Measurements from ENCODE around the gene RABGGTA.

Gene RABGGTA

DNA sequence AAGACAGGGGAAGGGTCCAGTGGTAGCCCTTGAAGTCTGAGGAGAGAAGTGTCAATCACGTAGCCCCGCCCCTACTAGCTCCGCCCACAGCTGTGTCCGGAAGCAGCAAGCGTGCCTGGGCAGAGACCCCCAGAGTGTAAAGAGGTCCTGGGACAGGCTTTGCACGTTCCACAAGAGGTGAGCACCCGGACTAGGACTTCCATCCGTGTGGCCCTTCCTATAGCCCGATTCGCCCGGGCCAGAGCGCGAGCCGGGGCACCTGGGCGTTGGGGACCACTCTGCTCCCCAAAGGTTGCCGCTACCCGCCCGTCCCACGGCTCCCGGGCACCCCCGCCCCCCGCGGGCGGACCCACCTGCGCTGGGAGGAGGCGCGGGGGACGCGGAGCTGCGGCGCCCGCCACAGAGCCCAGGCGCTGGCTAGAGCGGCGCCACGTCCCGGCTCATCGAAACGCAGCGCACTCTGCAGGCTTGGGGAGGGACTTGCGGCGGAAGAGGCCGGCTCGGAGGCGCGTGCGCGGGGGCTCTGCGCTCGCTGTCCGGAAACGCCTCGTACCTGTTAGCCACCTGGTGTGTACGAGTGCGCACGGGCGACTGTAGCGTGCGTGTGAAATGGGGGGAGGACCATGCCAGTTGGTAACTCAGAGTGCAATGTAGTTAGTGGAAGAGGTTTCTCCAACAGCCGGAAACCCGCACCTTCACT lies at the start of gene RABGGTA:
RABGGTA (minus strand) TSS at position 464 of the 700 bp plus-strand sequence. CDS start 482 bp downstream, outside the sequence.
- Histone ChIP-seq H3K27me3 (replicated peaks; ENCODE audit: insufficient read depth, low read length) (no peaks in the 10 kb centered on the region), H3K36me3 (replicated peaks; ENCODE audit: insufficient read depth, low read length) (no peaks in the 10 kb centered on the region), H3K79me2 (ENCODE audit: low read length) (0 out of 2 replicates have a peak, but pooled peaks cover 5% of the 10 kb centered on the region), H3K4me1 (ENCODE audit: low read length) (peaks cover 19% of the 10 kb centered on the region), H3F3A (ENCODE audit: insufficient read depth, low read length) (0 out of 2 replicates have a peak, but pooled peaks cover 6% of the 10 kb centered on the region), H4K20me1 (ENCODE audit: insufficient read depth, low read length) (no peaks in the 10 kb centered on the region), H3K9me3 (replicated peaks; ENCODE audit: insufficient read depth, low read length) (no peaks in the 10 kb centered on the region), H3K9me2 (replicated peaks; ENCODE audit: insufficient read depth, low read length) (no peaks in the 10 kb centered on the region), H3K9ac (ENCODE audit: low read length) (peak within 1 kb of the TSS; percentile 94), H3K27ac (ENCODE audit: low read length) (peak within 1 kb of the TSS; percentile 73), H3K4me2 (ENCODE audit: low read depth, low read length) (peak within 1 kb of the TSS; percentile 92), H3K4me3 (ENCODE audit: low read length) (peak within 1 kb of the TSS; percentile 77), H2AFZ (ENCODE audit: low read length) (peak within 1 kb of the TSS; percentile 65)
- TF ChIP-seq EZH2phosphoT487 (IDR thresholded peaks at IDR 0.05; ENCODE audit: low read length) (no peak), EZH2 (optimal IDR thresholded peaks at IDR 0.05; ENCODE audit: low read depth, low read length) (no peak)
- TF ChIP-seq, protein P1, sequence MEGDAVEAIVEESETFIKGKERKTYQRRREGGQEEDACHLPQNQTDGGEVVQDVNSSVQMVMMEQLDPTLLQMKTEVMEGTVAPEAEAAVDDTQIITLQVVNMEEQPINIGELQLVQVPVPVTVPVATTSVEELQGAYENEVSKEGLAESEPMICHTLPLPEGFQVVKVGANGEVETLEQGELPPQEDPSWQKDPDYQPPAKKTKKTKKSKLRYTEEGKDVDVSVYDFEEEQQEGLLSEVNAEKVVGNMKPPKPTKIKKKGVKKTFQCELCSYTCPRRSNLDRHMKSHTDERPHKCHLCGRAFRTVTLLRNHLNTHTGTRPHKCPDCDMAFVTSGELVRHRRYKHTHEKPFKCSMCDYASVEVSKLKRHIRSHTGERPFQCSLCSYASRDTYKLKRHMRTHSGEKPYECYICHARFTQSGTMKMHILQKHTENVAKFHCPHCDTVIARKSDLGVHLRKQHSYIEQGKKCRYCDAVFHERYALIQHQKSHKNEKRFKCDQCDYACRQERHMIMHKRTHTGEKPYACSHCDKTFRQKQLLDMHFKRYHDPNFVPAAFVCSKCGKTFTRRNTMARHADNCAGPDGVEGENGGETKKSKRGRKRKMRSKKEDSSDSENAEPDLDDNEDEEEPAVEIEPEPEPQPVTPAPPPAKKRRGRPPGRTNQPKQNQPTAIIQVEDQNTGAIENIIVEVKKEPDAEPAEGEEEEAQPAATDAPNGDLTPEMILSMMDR (IDR thresholded peaks at IDR 0.05; ENCODE audit: low read length): peak; percentile 49
- DNase-seq: peak; percentile 91

DNA sequence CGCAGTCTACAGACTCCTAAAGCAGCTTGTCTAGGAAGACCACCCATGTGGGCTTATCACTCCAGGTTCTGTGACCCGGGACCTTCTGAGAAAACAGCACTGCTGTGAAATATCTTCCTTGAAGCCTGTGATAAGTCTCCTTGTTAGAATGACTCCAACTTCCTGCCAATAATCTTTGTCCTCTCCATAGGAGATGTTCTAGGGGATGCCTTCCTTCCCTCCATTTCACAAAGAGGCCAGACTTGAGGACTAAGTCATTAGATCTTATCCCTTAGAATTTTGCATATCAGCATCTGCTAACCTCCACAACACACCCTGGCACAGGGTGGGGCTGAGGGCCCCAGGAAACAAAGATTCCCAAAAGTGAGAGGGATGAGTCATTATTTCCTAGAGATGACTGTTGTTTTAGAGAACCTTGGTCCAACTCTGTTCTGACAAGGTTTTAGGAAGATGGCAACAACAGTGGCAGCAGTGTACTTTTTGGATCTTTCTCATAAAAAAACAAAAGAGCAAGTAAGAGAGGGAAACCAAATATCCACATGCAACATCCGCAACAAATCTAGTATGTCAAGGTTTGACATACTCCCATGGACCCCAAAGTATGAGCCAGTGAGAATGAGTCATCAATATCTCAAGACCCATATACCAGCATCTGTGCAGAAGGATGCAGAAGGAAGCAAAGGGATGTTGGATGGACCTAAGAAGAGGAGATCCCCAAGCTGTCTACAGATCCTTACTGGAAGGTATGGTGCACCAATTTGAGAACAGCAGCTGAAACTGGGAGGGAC lies 45.9 kb upstream of the RABGGTA start:
- Histone ChIP-seq H3K27ac (ENCODE audit: low read length) (no peak overlapping the region), H3K4me1 (ENCODE audit: low read length) (peaks cover 10% of the 10 kb centered on the region)
- no peak for DNase-seq

DNA sequence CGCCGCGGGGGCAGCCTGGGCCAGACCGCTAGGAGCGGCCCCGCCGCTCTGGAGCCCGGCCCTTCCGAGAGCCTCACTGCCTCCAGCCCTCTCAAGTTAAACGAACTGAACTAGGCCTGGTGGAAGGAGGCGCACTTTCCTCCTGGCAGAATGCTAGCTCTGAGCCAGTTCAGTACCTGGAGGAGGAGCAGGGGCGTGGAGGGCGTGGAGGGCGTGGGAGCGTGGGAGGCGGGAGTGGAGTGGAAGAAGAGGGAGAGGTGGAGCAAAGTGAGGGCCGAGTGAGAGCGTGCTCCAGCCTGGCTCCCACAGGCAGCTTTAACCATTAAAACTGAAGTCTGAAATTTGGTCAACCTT lies 45.2 kb upstream of the RABGGTA start:
- no peak overlapping the region for H3K27ac ChIP-seq (ENCODE audit: low read length)
- H4K20me1 ChIP-seq (ENCODE audit: insufficient read depth, low read length): no peaks in the 10 kb centered on the region
- H2AFZ ChIP-seq (ENCODE audit: low read length): no peak overlapping the region
- no peak overlapping the region for H3K4me2 ChIP-seq (ENCODE audit: low read depth, low read length)
- H3K9ac ChIP-seq (ENCODE audit: low read length): no peak overlapping the region
- no peaks in the 10 kb centered on the region; the same call in 1 of the 2 replicates for H3F3A ChIP-seq (ENCODE audit: insufficient read depth, low read length)
- no peaks in the 10 kb centered on the region for H3K36me3 ChIP-seq (replicated peaks; ENCODE audit: insufficient read depth, low read length)
- DNase-seq: no peak
- peaks cover 17% of the 10 kb centered on the region for H3K4me1 ChIP-seq (ENCODE audit: low read length)
- no peak overlapping the region for H3K4me3 ChIP-seq (ENCODE audit: low read length)
- H3K27me3 ChIP-seq (replicated peaks; ENCODE audit: insufficient read depth, low read length): no peaks in the 10 kb centered on the region; the same call in 1 of the 2 replicates
- no peaks in the 10 kb centered on the region for H3K9me3 ChIP-seq (replicated peaks; ENCODE audit: insufficient read depth, low read length)
- no peaks in the 10 kb centered on the region for H3K9me2 ChIP-seq (replicated peaks; ENCODE audit: insufficient read depth, low read length)
- H3K79me2 ChIP-seq (ENCODE audit: low read length): no peaks in the 10 kb centered on the region
- TF ChIP-seq, protein P1 (IDR thresholded peaks at IDR 0.05; ENCODE audit: low read length): no peak
- no peak for TF ChIP-seq EZH2phosphoT487 (IDR thresholded peaks at IDR 0.05; ENCODE audit: low read length)
- TF ChIP-seq EZH2 (optimal IDR thresholded peaks at IDR 0.05; ENCODE audit: low read depth, low read length): no peak

More for the DNA sequence above, 45.9 kb upstream of the RABGGTA start:
- Histone ChIP-seq H3K36me3 (replicated peaks; ENCODE audit: insufficient read depth, low read length) (no peaks in the 10 kb centered on the region), H3K9me3 (replicated peaks; ENCODE audit: insufficient read depth, low read length) (no peaks in the 10 kb centered on the region), H3K9me2 (replicated peaks; ENCODE audit: insufficient read depth, low read length) (no peaks in the 10 kb centered on the region), H3K4me3 (ENCODE audit: low read length) (no peak overlapping the region), H3K9ac (ENCODE audit: low read length) (no peak overlapping the region), H3K27me3 (replicated peaks; ENCODE audit: insufficient read depth, low read length) (no peaks in the 10 kb centered on the region; the same call in 1 of the 2 replicates), H3K4me2 (ENCODE audit: low read depth, low read length) (no peak overlapping the region), H4K20me1 (ENCODE audit: insufficient read depth, low read length) (no peaks in the 10 kb centered on the region), H3F3A (ENCODE audit: insufficient read depth, low read length) (no peaks in the 10 kb centered on the region; the same call in 1 of the 2 replicates), H2AFZ (ENCODE audit: low read length) (no peak overlapping the region), H3K79me2 (ENCODE audit: low read length) (no peaks in the 10 kb centered on the region)
- TF ChIP-seq EZH2phosphoT487 (IDR thresholded peaks at IDR 0.05; ENCODE audit: low read length): no peak
- TF ChIP-seq EZH2 (optimal IDR thresholded peaks at IDR 0.05; ENCODE audit: low read depth, low read length): no peak
- TF ChIP-seq, protein P1 (IDR thresholded peaks at IDR 0.05; ENCODE audit: low read length): no peak
